ENCODE data around the gene SEC16B. TPM values are rescaled to one million over a fixed set of nuclear protein-coding genes. Genes with fewer than 3 reads are reported as not detected.
A peak's percentile ranks its signal among the peaks of the same experiment; 100 is the strongest.

Gene SEC16B
- total RNA-seq, 2 donors from 2014 or later: 11.2 to 37.6 TPM

- ATAC-seq (no peak), DNase-seq (no peak)
- Histone ChIP-seq H3K9me3 (no peaks in the 10 kb centered on the region), H3K27me3 (no peaks in the 10 kb centered on the region), H3K36me3 (replicated peaks in 1 of 2; ENCODE audit: insufficient read depth in 1 of 2, low read depth in 2 of 2) (no peaks in the 10 kb centered on the region), H3K27ac (no peak overlapping the region), H3K4me3 (no peak overlapping the region), H3K4me1 (no peaks in the 10 kb centered on the region)
- TF ChIP-seq POLR2A (IDR thresholded peaks at IDR 0.05) (no peak), CTCF (IDR thresholded peaks at IDR 0.05) (no peak)
- intact Hi-C loops (cut with DNase I): no loop called here
- WGBS, 2 donors: 87% methylated on average over 5 of the region's 5 CpGs
These were observed 42.7 kb downstream of the SEC16B start for GRCh38 chr1:177927021-177927596.

GRCh38 chr1:177926201-177926600, 43.7 kb downstream of the SEC16B start:
- Histone ChIP-seq H3K27me3 (no peaks in the 10 kb centered on the region), H3K4me1 (no peaks in the 10 kb centered on the region), H3K27ac (no peak overlapping the region), H3K9me3 (no peaks in the 10 kb centered on the region), H3K4me3 (no peak overlapping the region), H3K36me3 (replicated peaks in 1 of 2; ENCODE audit: insufficient read depth in 1 of 2, low read depth in 2 of 2) (no peaks in the 10 kb centered on the region)
- TF ChIP-seq POLR2A (IDR thresholded peaks at IDR 0.05) (no peak), CTCF (IDR thresholded peaks at IDR 0.05) (no peak)
- intact Hi-C loops (cut with DNase I): no loop called here
- ATAC-seq (no peak), DNase-seq (no peak)

GRCh38 chr1:177925006-177925405, 44.9 kb downstream of the SEC16B start:
- intact Hi-C loops (cut with DNase I): no loop called here
- TF ChIP-seq POLR2A (IDR thresholded peaks at IDR 0.05) (no peak), CTCF (IDR thresholded peaks at IDR 0.05) (no peak)
- whole genome bisulfite sequencing, 2 donors: 45 to 50% methylated on average over 2 of the region's 2 CpGs
- H3K27me3 ChIP-seq: no peaks in the 10 kb centered on the region
- ATAC-seq (no peak), DNase-seq (no peak)
- no peaks in the 10 kb centered on the region for H3K36me3 ChIP-seq (replicated peaks in 1 of 2; ENCODE audit: insufficient read depth in 1 of 2, low read depth in 2 of 2)
- H3K4me1 ChIP-seq: no peaks in the 10 kb centered on the region
- H3K9me3 ChIP-seq: no peaks in the 10 kb centered on the region
- no peak overlapping the region for H3K27ac ChIP-seq
- no peak overlapping the region for H3K4me3 ChIP-seq

- DNase-seq (no peak), ATAC-seq (no peak)
- H3K27ac ChIP-seq: no peak overlapping the region
- H3K4me3 ChIP-seq: no peak overlapping the region
- no peak for TF ChIP-seq CTCF (IDR thresholded peaks at IDR 0.05)
- TF ChIP-seq POLR2A (IDR thresholded peaks at IDR 0.05): no peak
- 86% methylated on average over 3 of the region's 3 CpGs for WGBS, 2 donors
- no peaks in the 10 kb centered on the region for H3K9me3 ChIP-seq
- H3K4me1 ChIP-seq: no peaks in the 10 kb centered on the region
- intact Hi-C loops (cut with DNase I): no loop called here
- no peaks in the 10 kb centered on the region for H3K27me3 ChIP-seq
- H3K36me3 ChIP-seq (replicated peaks in 1 of 2; ENCODE audit: insufficient read depth in 1 of 2, low read depth in 2 of 2): no peaks in the 10 kb centered on the region
These were observed 46.4 kb downstream of the SEC16B start for GRCh38 chr1:177923441-177923840.

GRCh38 chr1:177922209-177922608, 47.6 kb downstream of the SEC16B start:
- Histone ChIP-seq H3K4me1 (no peaks in the 10 kb centered on the region), H3K27ac (no peak overlapping the region), H3K9me3 (no peaks in the 10 kb centered on the region), H3K36me3 (replicated peaks in 1 of 2; ENCODE audit: insufficient read depth in 1 of 2, low read depth in 2 of 2) (no peaks in the 10 kb centered on the region), H3K27me3 (no peaks in the 10 kb centered on the region), H3K4me3 (no peak overlapping the region)
- ATAC-seq: no peak
- TF ChIP-seq CTCF (IDR thresholded peaks at IDR 0.05): peak in 1 of 7 experiments; percentile 18
- no peak for TF ChIP-seq POLR2A (IDR thresholded peaks at IDR 0.05)
- DNase-seq: no peak
- WGBS, 2 donors: 87% methylated on average over 3 of the region's 3 CpGs
- intact Hi-C loops (cut with DNase I): no loop called here
